ENCODE results near the gene SLC35F3. TPM values are rescaled to one million over a fixed set of nuclear protein-coding genes. Genes with fewer than 3 reads are reported as not detected.

The SLC35F3 gene
- total and polyA plus RNA-seq, 3 donors from 2014 or later = 0.43 to 0.87 (median 0.47) TPM

GRCh38 chr1:234065794-234066447, 161.4 kb downstream of the SLC35F3 start:
- Histone ChIP-seq H3K27me3 (no peaks in the 10 kb centered on the region), H3K27ac (no peak overlapping the region), H3K4me3 (no peak overlapping the region), H3K36me3 (ENCODE audit: low read depth, missing control alignments) (no peaks in the 10 kb centered on the region), H3K4me1 (no peaks in the 10 kb centered on the region), H3K9me3 (no peaks in the 10 kb centered on the region)
- intact Hi-C loops (cut with DNase I; ENCODE audit: low total_unique reads) = no loop called here
- TF ChIP-seq POLR2A (IDR thresholded peaks at IDR 0.05) = no peak
- TF ChIP-seq, protein P1, sequence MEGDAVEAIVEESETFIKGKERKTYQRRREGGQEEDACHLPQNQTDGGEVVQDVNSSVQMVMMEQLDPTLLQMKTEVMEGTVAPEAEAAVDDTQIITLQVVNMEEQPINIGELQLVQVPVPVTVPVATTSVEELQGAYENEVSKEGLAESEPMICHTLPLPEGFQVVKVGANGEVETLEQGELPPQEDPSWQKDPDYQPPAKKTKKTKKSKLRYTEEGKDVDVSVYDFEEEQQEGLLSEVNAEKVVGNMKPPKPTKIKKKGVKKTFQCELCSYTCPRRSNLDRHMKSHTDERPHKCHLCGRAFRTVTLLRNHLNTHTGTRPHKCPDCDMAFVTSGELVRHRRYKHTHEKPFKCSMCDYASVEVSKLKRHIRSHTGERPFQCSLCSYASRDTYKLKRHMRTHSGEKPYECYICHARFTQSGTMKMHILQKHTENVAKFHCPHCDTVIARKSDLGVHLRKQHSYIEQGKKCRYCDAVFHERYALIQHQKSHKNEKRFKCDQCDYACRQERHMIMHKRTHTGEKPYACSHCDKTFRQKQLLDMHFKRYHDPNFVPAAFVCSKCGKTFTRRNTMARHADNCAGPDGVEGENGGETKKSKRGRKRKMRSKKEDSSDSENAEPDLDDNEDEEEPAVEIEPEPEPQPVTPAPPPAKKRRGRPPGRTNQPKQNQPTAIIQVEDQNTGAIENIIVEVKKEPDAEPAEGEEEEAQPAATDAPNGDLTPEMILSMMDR (IDR thresholded peaks at IDR 0.05) = peak; percentile 32 to 67 (median 58)
- peak; percentile 91 for DNase-seq
- WGBS, 2 donors = 26 to 29% methylated on average over 17 of the region's 17 CpGs

GRCh38 chr1:234067581-234068337, 163.3 kb downstream of the SLC35F3 start:
- Histone ChIP-seq H3K4me3 (no peak overlapping the region), H3K27ac (no peak overlapping the region), H3K9me3 (no peaks in the 10 kb centered on the region), H3K36me3 (ENCODE audit: low read depth, missing control alignments) (no peaks in the 10 kb centered on the region), H3K4me1 (no peaks in the 10 kb centered on the region), H3K27me3 (no peaks in the 10 kb centered on the region)
- intact Hi-C loops (cut with DNase I; ENCODE audit: low total_unique reads) = no loop called here
- TF ChIP-seq POLR2A (IDR thresholded peaks at IDR 0.05) = no peak
- TF ChIP-seq, protein P1 (IDR thresholded peaks at IDR 0.05) = no peak
- 83 to 86% methylated on average over 8 of the region's 8 CpGs for WGBS, 2 donors
- no peak for DNase-seq

DNA sequence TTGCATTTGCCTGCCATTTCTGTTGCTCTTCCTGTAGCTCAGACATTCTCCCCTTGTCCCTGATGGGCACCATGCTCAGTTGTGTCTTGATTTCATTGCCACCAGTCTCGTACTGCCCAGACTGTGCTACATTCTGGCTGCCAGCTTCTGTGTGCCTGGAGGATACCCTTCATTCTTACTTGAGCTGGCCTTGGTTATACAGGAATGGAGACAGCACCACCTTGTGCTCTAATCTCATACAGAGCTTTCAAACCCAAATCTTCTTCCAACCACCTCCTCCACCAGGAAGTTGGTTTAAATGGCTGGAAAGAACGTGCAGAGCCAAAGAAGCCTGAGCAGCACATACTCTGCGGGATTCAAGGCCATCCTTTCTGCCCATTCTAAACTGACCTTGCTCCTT, 165.3 kb downstream of the SLC35F3 start:
- TF ChIP-seq POLR2A (IDR thresholded peaks at IDR 0.05) = no peak
- TF ChIP-seq, protein P1 (IDR thresholded peaks at IDR 0.05) = peak in 1 of 3 experiments; percentile 9
- peak; percentile 35 for DNase-seq
- H3K27ac ChIP-seq = no peak overlapping the region
- no peaks in the 10 kb centered on the region for H3K4me1 ChIP-seq
- H3K36me3 ChIP-seq (ENCODE audit: low read depth, missing control alignments) = no peaks in the 10 kb centered on the region
- no peaks in the 10 kb centered on the region for H3K9me3 ChIP-seq
- intact Hi-C loops (cut with DNase I; ENCODE audit: low total_unique reads) = no loop called here
- H3K27me3 ChIP-seq = no peaks in the 10 kb centered on the region
- 39 to 49% methylated on average over 3 of the region's 3 CpGs for WGBS, 2 donors
- H3K4me3 ChIP-seq = no peak overlapping the region

DNA sequence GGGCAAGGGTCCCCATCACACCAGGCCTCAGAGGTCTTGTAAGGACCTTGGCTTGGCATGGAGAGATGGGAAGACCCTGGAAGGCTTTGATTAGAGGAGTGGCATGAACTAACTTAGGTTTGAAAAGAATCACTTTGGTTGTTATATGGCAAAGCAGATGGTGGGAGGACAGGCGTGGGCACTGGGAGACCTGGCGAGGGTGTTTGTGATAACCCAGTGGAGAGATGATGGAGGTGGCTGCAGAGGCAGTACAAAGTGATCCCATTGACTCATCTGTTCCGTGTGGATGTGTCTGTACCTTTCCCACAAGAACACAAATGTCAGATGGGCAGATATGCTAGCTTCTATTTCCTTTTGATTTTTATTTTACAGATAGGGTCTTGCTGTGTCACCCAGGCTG, 168.3 kb downstream of the SLC35F3 start:
- intact Hi-C loops (cut with DNase I; ENCODE audit: low total_unique reads) = no loop called here
- no peak for TF ChIP-seq POLR2A (IDR thresholded peaks at IDR 0.05)
- TF ChIP-seq, protein P1 (IDR thresholded peaks at IDR 0.05) = no peak
- 64 to 83% methylated on average over 3 of the region's 3 CpGs for WGBS, 2 donors
- Histone ChIP-seq H3K27me3 (no peaks in the 10 kb centered on the region), H3K4me1 (no peaks in the 10 kb centered on the region), H3K36me3 (ENCODE audit: low read depth, missing control alignments) (no peaks in the 10 kb centered on the region), H3K4me3 (no peak overlapping the region), H3K27ac (no peak overlapping the region), H3K9me3 (no peaks in the 10 kb centered on the region)
- DNase-seq = no peak
